Head of caudate nucleus (tissue), 42 donors: Measurements from ENCODE around the gene MYL12B.
"Not testable (repeated sequence)": the region's sequence is repeated elsewhere in the genome, so short reads cannot be mapped to it uniquely, and the experiment has no call there.

Source experiments
- DNase-seq, 42 donors: peaks; one replicate each; pipeline versions ENCODE4 v3.0.0 to v3.0.0-alpha.2; 2020 to 2021; ENCODE audit warnings: mixed read lengths in 7 of 42
- intact Hi-C: fragments of 100-400 bp; cut with DNase I; formaldehyde crosslinking; loops from one replicate; pipeline ENCODE4 v1.15.0; 2022

The MYL12B gene

DNA sequence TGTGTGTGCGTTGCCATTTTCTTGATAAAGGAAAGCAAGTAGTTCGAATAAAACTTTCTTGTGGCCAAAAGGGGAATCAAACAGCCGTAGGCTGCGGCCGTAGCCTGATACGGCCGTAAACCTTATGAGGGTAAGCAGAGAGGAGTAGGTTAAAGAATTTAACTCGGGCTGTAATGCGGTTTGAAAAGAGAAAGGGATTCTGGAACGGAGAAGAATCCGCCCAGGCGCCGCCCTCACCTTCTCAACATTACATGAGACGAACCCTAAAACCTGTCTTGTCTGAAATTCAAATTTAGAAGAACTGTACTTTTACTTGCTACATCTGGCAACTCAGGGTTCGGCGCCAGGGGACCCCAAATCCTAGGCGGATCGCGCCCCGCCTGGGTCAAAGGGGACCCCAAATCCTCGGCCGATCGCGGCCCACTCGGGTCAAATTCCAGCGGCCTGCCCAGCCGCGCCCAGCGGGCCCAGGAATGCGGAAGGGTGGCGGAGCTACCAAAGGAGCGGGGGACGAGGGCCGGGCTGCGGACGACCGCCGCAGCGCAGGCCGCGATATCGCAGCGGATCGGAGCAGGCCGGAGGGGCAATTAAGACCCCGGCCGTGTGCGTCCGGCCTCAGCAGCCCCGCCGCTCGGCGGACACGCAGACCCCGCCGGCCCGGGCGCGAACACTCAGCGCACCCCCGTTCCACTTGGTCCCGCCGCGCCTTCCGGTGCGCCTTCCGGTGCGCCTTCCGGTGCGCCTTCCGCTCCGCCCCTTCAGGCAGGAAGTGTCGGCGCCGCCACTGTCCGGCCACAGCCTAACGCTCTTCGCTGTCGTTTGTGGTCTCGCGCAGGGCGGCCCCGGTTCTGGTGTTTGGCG is at the start of gene MYL12B:
Gene MYL12B, plus strand, starts transcription at position 761 of the 861 bp plus-strand sequence. CDS start 10,766 bp downstream, outside the sequence.
- peak; percentile 57 to 92 (median 84) for DNase-seq
- intact Hi-C loops: no loop called here

DNA sequence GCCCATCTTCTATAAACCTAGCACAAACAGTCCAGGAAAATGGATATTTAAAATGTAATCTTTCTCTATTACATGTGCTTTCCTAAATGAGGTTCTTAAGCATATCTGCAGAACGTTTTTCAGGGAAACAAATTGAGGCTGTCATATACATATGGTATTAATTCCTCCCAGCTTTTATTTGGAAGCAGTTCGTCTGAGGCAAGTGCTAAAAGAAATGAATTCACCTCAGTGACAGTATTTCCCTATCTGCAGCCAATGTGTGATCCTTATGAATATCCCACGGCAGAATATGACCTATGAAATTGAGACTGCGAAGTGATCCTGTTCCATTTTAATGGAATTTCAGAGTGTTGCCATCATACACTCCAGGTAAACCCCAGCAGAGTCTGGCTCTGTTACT is 49.3 kb upstream of the MYL12B start:
- intact Hi-C loops: no loop called here

DNA sequence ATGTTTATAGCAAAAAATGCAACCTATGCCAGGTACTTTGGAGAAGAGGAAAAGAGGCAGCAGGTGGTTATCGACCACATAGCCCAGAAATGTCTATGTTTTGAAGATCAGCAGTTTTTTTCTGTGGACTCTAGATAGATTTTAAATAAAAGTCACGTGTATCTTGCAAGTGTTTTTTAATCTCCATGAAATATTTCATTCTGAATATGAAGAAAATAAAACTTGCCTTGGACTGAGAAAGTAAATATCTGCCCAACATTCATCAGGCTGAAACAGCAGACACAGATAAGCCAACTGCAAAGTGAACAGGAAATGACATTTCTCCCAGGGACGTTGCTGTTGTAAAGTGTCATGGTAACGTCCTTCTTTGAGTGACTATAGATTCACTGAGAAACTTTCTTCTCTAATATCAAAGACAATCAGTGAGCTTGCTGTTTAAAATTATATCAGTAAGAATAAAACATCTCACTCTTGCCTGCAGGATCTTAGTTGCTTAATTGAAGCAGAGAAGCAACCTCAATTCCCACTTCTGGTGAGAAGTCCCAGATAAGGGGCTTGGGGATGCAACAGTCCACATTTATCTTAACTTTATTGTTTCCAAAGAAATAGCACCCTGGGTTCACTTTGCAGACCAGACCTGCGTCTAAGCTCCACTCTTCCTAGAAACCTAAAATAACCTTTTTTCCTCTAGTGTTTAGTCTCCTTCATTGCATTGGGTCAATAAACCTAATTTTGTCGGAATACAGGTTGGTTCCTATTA is 48.5 kb upstream of the MYL12B start:
- DNase-seq: no peak
- intact Hi-C loops: no loop called here

More for the DNA sequence above, 49.3 kb upstream of the MYL12B start:
- DNase-seq: no peak

DNA sequence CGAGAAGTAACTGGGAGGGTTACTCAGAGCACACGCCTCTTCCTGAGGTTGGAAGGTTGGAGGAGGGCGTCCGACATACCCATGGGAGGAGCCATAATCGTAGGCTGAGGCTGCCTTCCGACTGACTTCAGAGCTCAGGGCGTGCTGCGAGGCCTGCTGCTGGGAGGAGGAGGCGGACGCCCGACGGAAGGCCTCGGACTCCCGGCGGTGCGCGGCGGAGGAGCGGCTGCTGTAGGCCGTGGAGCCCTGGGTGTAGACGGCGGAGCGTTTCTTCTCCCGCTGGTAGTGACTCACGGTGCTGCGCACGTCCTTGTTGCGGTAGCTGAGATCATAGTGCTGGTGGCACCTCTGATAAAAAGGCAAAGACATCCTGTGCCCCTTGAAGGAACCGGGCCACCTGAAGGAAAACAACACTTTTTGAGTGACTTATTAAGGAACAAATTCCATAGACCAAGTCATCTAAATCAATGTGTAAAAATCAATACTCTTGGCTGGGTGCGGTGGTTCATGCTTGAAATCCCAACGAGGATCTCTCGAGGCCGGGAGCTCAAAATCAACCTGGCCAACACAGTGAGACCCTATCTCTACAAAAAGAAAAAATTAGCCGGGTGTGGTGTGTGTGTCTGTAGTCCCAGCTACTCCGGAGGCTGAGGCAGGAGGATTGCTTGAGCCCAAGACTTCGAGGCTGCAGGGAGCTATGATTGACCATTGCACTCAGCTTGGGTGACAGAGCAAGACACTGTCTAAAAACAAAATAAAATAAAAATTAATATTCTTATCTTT is 46.9 kb upstream of the MYL12B start:
- DNase-seq: no peak
- intact Hi-C loops: no loop called here

DNA sequence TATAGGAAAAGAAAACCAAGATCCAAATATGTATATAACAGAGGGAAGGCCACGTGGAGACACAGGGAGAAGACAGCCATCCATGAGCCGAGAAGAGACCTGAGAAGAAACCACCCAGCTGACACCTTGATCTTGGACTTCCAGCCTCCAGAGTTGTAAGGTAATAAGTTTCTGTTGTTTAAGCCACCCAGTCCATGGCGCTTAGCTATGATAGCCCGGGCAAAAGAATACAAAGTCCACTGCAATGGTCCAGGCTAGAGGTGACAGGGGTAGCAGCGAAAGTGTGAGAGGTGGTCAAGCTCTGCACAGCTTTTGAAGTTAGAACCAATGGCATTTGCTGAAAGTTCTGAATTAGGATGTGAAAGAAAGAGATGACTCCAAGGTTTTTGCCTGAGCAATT is 44.9 kb upstream of the MYL12B start:
- no peak for DNase-seq
- intact Hi-C loops: no loop called here

DNA sequence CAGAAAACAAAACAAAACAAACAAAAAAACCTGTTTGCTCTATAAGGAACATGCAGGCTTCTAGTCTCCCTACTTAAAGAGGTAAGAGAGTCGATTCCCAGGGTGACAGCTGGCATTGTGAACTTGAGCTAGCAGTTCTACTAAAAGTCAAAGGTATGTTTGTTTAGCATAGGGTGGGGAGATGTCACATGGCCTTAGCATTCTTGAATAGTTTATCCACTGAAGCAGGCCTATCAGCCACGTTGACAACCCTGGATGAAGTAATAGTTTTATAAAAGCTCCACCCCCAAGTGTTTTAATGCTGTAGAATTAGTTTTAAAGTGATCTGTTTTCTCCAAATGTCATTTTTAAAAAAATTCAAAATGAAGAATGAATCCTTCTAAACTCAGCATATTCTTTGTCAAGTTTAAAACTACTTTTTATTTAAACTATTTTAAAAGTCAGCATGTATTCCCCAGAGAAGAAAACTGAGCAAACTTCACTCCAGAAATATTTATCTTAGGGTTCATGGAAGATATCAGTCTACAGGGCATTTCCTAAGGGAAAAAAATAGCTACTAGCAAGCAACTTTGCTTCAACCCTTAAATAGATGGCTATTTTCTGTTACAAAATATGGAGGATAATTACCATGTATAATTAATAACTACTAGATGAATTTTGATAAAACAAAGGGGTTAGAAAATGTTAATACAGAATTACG is 43.8 kb upstream of the MYL12B start:
- intact Hi-C loops: no loop called here
- DNase-seq: no peak

DNA sequence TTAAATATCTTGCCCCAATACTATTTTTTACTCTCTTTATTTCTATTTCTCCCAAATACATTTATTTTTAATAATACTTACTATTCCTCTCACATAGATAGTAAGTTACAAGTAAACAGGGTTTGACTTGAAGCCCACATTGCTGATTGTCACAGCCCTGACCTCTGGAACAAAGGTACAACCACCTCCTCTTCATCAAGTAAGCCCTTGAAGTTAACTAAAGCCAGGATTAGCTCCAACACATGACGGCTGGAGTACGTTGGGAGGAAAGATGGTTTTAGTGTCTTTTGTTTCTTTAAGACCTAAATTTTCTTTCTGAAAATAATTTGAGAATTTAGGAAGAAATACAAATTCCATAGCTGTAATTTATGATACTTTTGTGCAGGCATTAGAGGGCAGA is 43.1 kb upstream of the MYL12B start:
- intact Hi-C loops: no loop called here
- peak in 1 of 42 donors; percentile 27 for DNase-seq

DNA sequence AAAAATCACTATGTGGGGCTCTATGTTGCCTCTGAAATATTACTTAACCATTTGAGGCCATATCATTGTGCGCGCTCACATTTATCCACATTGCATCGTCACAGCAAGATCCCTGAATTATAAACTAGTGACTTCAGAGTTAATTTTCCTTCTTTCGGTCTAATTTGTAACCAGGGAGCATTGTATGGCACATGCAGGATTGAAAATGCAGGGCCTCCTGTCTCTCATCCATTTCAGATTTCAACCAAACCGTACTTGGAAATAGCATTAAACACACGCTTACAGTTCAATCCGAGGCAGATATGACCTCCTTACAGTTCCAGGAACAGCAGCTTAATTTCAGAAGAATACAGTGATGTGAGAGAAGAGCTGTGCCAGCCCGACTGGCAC is 42.7 kb upstream of the MYL12B start:
- peak in 4 of 42 donors; percentile 7 to 26 (median 12) for DNase-seq
- intact Hi-C loops: no loop called here

DNA sequence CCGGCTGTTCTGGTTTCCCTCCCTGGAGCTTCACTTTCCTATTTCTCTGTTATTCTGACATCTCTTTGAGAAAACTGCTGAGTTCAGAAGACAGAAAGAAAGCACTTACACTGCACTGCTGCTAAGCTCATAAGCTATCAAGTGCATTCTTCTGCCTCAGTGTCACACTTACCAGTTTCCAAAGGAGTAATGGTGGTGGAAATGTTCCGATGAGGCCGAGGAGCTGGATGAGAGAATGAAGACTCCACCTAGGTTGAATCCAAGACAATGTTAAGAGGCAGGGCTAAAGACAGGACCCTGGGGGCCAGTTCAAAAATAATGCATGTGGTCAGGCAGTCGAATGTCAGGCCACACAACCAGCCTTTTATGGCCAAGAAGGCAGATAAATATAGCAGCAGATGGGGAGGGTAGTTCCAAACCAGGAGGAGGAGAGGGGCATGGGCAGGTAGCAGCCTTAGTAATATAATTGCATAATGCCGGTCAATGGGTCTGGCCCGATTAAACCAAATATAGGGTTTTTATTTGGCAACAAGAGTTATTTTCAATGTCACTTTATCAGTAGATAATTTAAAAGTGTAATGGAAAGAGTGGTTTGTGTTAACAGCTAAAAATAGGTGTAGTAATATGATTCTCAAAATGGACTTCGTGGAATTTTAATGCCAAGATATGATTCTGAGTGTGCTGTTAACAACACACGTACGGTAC is 42.1 kb upstream of the MYL12B start, which contains the start of gene MYOM1:
Gene MYOM1, minus strand, starts transcription at position 338 of the 705 bp plus-strand sequence. CDS start 4,745 bp downstream, outside the sequence.
- DNase-seq: peak in 2 of 42 donors; percentile 13 to 37
- intact Hi-C loops: no loop called here

DNA sequence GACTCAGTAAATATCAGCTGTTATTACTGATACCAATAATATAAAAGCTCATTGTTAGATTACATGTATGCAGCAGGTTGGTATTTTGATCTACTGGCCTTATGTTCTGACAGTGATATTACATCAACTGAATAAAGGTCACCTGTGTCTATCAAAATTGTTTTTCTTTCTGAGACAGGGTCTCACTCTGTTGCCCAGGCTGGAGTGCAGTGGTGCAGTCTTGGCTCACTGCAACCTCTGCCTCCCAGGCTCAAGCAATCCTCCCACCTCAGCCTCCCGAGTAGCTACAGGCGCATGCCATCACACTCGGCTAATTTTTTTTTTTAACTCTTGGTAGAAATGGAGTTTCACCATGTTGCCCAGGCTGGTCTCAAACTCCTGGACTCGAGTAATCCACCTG is 41.1 kb upstream of the MYL12B start:
- intact Hi-C loops: not testable (repeated sequence)

DNA sequence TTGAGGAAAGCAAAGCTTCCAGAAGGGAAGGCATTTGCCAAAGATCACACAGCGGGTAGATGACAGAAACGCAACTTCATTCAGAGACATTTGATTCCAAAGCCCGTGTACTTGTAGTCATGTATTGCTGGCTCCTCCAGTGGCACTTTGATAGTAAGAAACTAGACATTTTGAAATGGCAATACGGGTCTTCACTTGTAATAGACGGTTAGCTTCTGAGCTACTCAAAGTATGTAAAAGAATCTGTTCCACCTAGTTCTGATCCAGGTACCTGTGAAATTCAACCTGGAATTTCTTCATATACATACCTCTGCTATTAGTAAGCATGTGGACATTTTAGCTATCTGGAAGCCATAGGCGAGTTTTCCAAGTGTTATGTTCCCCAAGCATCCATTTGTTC is 40.4 kb upstream of the MYL12B start:
- intact Hi-C loops: no loop called here
- DNase-seq: no peak

More for the DNA sequence above, 41.1 kb upstream of the MYL12B start:
- DNase-seq: not testable (repeated sequence)

DNA sequence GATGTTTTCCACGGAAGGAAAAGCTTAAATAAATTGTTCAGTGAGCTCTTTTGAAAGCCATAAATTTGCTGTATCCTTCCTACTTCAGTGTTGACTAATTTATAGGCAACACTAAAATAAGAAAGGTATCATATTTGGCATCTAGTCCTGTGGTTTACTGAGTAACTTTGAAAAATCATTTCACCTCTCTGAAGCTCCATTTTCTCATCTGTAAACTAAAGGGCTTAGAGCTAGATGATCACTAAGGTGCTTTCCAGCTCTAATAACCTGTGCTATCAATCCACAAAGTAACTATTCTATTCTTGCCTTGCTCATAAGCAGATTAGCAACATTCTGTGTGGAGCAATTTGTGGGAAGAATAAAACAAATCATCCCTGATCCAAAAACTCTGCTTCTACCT is 38.6 kb upstream of the MYL12B start:
- peak in 1 of 42 donors; percentile 4 for DNase-seq
- intact Hi-C loops: no loop called here

DNA sequence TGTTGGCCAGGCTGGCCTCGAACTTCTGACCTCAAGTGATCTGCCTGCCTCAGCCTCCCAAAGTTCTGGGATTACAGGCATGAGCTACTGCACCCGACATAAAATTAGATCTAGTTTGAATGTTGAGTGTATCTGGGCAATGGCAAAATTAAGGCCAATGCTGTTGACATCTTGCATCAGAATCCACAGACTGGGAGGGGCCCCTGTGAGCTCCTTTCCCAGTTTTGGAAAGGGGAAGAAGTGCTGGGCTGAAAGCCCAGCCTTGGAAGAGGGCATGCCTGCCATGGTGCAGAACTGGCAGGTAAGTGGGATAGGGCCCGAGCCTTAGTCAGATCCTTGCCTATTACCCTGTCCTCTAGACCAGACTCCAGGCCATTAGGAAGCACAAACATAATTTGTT is 37.7 kb upstream of the MYL12B start:
- no peak for DNase-seq
- intact Hi-C loops: no loop called here

DNA sequence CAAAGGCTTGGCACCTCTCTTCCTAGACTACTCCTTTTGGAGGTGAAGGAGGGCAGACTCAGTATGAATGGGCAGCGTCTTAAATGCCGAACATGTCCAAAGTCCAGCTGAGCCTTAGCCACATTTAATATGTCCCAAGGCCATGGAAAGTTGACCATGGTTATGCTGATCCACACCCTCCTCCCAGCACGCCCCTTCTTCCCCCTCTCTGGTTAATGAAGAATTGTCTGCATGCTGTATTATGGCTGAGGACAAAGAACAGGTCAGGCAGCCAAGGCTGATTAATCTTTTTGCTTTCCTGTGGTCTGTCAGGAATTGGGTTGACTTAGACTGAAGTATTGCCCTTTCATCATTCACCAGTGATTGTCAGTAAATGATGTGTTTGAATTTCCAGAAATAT is 36.3 kb upstream of the MYL12B start:
- intact Hi-C loops: no loop called here
- peak in 1 of 42 donors; percentile 18 for DNase-seq

DNA sequence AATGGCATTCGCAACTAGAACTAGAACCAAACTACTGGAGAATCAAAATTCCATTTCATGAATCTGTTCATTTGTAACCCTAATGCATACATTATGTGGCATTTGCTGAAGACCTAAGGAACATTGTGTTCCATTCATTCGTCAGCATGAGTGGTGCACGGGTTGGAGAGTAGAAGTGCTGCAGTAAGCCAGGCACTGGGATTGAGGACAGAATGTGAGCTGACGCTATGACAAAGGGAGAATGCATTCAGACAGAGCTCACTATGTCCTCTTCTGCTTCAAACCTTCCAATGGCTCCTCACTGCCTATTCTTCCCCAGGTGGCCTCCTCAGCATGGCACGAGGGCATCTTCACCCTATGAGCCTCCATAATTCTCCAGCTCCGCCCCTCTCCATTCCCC is 35.9 kb upstream of the MYL12B start:
- intact Hi-C loops: no loop called here
- DNase-seq: peak in 1 of 42 donors; percentile 30

DNA sequence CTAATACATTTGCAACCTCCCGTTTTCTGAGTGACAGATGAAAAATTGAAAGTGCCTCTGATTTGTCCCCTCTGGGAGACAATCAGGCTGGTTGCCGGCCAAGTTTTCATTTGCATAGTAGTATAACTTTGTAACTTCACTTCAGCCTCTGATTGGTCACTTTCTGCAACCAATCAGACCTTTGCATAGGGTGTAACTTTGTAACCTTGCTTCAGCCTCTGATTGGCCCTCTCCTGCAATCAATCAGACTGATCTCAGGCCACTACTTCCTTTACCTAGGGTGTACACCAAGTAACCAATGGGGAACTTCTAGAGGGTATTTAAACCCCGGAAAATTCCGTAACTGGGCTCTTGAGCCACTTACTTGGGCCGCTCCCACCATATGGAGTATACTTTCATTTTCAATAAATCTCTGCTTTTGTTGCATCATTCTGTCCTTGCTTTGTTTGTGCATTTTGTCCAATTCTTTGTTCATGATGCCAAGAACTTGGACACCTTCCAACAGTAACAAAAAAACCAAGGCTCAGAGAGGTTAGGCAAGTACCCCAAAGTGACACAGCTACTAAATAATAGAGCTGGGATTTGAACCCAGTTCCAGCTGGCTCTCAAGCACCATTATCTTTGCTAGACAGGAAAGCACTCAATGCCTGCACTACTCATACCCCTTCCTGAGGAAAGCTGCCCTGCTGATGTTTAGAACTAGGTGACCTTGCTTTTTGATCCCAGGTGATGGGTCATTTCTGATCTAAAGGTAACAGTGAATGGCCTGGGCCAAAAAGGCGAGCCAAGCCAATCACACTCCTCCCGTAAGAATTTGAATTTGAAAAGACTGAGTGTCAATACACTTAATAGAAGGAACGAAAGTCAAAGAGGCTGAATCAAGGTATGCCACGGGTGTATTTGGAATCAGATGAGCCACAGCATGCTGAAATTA is 31.3 kb upstream of the MYL12B start:
- no peak for DNase-seq
- intact Hi-C loops: no loop called here

DNA sequence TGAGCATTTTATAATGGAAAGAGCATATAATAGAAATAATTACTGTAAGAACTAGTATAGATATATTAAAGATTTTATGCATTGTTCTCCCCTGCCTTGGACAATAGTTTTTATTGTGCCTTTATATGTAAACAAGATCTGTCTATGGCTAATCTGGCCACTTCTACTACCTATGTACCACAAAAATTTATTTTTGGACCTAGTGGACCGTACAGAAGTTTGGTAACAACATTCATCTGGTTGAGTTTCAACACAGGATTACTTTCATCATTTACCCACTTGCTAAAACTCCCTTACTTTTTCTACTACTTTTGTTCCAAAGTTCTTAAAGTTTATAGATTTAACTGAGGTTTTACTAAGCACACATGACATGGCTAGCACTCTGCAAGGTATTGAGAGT is 28.9 kb upstream of the MYL12B start:
- no peak for DNase-seq
- intact Hi-C loops: no loop called here
